Upper lobe of right lung (tissue), 1 donor: ENCODE measurements around the gene PPM1H. TPM values are rescaled to one million over a fixed set of nuclear protein-coding genes. Genes with fewer than 3 reads are reported as not detected.
A peak's percentile ranks its signal among the peaks of the same experiment; 100 is the strongest.

Experiments
- ATAC-seq: fragments of 200-7000 bp; cut with Tn5 transposase; one replicate; pipeline ENCODE4 v1.9.1; 2020; ENCODE audit warnings: mild to moderate bottlenecking, moderate library complexity
- DNase-seq: peaks from one replicate; pipeline ENCODE4 v3.0.0-alpha.2; 2020
- H3K27ac ChIP-seq: fragments of 200-600 bp; one replicate; pipeline ENCODE4 v1.8.0; 2022
- H3K27me3 ChIP-seq: fragments of 200-600 bp; one replicate; pipeline ENCODE4 v1.8.0; 2022; ENCODE audit warnings: mild to moderate bottlenecking
- H3K36me3 ChIP-seq: fragments of 200-600 bp; one replicate; pipeline ENCODE4 v1.8.0; 2022
- H3K4me1 ChIP-seq: fragments of 200-600 bp; one replicate; pipeline ENCODE4 v1.8.0; 2022
- H3K4me3 ChIP-seq: fragments of 200-600 bp; one replicate; pipeline ENCODE4 v1.8.0; 2022; ENCODE audit warnings: mild to moderate bottlenecking
- H3K9me3 ChIP-seq: fragments of 200-600 bp; one replicate; pipeline ENCODE4 v1.8.0; 2022
- intact Hi-C: fragments of 100-400 bp; cut with DNase I; formaldehyde crosslinking; loops from one replicate; pipeline ENCODE4 v1.11.0; 2022
- total RNA-seq: library from RNA; stranded (reverse); fragmentation: NEBNext Ultra II Directional; extraction: Animal tissue kit (Norgen Biotek cat#: 25700); gene quantifications from one replicate; pipeline ENCODE4 v1.2.1, GENCODE V29; 2021
- TF ChIP-seq, protein P1 (sequence below): fragments of 200-600 bp; IDR thresholded peaks from one replicate; pipeline ENCODE4 v1.8.0; 2022; ENCODE audit warnings: antibody characterized with exemption
- donor health status: DM: no; HTN: yes; CAD: no; lungs with severe emphysema.

PPM1H gene
- total RNA-seq, 1 donor from 2014 or later: 8.0 TPM

DNA sequence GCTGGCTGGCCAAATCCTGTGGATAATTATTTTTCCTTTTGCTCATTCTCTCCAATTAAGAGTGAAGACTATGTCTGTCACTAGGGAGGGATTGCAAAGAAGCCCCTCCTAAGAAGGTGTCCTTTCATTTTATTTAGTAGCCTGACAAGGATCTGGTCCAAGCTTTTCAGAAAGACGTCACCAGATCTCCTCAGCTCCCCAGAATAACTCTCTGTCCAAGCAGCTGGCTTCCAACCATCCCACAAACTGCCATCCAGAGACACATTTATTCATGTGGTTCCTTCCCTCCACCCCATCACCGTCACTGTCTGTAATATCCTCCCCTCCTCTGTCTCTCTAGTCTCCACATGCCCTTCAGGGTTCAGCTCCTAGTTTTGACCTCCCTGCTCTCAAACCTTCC, 69.9 kb downstream of the PPM1H start:
- DNase-seq (no peak), ATAC-seq (no peak)
- H3K27ac ChIP-seq: no peak overlapping the region
- H3K36me3 ChIP-seq: no peaks in the 10 kb centered on the region
- H3K27me3 ChIP-seq: no peaks in the 10 kb centered on the region
- H3K4me3 ChIP-seq: no peak overlapping the region
- no peaks in the 10 kb centered on the region for H3K9me3 ChIP-seq
- intact Hi-C loops: no loop called here
- H3K4me1 ChIP-seq: peaks cover 7% of the 10 kb centered on the region
- TF ChIP-seq, protein P1, sequence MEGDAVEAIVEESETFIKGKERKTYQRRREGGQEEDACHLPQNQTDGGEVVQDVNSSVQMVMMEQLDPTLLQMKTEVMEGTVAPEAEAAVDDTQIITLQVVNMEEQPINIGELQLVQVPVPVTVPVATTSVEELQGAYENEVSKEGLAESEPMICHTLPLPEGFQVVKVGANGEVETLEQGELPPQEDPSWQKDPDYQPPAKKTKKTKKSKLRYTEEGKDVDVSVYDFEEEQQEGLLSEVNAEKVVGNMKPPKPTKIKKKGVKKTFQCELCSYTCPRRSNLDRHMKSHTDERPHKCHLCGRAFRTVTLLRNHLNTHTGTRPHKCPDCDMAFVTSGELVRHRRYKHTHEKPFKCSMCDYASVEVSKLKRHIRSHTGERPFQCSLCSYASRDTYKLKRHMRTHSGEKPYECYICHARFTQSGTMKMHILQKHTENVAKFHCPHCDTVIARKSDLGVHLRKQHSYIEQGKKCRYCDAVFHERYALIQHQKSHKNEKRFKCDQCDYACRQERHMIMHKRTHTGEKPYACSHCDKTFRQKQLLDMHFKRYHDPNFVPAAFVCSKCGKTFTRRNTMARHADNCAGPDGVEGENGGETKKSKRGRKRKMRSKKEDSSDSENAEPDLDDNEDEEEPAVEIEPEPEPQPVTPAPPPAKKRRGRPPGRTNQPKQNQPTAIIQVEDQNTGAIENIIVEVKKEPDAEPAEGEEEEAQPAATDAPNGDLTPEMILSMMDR: no peak

DNA sequence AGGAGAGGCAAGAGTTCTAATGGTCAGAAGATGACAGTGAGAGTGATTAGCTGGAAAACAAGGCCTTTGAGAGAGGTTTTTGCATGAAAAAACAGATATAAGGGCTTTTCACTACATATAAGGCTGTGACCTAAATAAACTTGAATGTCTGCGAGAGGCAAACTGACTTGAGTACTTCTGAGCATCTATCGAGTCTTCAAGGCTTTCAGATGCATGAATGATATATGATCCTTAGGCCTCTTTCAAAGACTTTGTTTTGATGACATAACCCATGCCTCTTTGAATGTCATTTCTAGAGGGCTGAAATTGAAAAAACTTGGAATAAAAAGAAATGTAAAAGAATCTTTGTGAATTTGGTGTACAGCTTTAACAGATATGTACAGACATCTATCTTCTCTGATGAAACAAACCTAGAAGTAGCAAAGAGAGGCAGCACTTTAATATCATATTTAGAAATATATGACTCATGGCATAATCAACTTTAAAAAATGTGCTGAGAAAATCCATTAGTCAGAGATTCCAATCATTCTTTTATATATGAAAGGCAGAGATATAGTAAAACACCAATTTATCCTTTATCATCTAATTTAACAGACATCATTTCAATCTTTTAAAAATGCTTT, 72.6 kb downstream of the PPM1H start:
- TF ChIP-seq, protein P1: no peak
- no peak for ATAC-seq
- intact Hi-C loops: no loop called here
- no peak for DNase-seq
- H3K9me3 ChIP-seq: no peaks in the 10 kb centered on the region
- H3K27me3 ChIP-seq: no peaks in the 10 kb centered on the region
- no peaks in the 10 kb centered on the region for H3K36me3 ChIP-seq
- no peak overlapping the region for H3K27ac ChIP-seq
- H3K4me3 ChIP-seq: no peak overlapping the region
- peaks cover 7% of the 10 kb centered on the region for H3K4me1 ChIP-seq

DNA sequence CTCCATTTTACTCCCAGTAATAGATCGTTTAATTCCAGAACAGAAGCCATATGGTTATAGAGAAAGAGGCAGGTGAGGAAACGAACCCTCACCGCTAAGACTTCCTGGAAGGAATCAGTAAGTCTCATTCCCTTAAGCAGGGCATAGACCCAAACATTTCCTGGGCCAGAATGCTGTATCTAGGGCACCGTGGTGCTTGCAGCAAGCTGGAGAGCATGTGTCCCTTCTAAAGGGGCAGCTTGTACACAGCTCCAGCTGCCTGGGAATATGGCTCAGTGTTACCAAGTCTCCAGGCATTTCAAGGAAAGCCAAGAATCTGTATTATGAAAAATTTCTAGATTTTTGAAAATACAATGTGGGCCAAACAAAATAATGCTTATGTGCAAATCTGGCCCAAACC, 73.4 kb downstream of the PPM1H start:
- peaks cover 6% of the 10 kb centered on the region for H3K4me1 ChIP-seq
- no peaks in the 10 kb centered on the region for H3K9me3 ChIP-seq
- H3K4me3 ChIP-seq: no peak overlapping the region
- H3K36me3 ChIP-seq: no peaks in the 10 kb centered on the region
- H3K27ac ChIP-seq: no peak overlapping the region
- ATAC-seq (no peak), DNase-seq (no peak)
- H3K27me3 ChIP-seq: no peaks in the 10 kb centered on the region
- TF ChIP-seq, protein P1: no peak
- intact Hi-C loops: no loop called here

DNA sequence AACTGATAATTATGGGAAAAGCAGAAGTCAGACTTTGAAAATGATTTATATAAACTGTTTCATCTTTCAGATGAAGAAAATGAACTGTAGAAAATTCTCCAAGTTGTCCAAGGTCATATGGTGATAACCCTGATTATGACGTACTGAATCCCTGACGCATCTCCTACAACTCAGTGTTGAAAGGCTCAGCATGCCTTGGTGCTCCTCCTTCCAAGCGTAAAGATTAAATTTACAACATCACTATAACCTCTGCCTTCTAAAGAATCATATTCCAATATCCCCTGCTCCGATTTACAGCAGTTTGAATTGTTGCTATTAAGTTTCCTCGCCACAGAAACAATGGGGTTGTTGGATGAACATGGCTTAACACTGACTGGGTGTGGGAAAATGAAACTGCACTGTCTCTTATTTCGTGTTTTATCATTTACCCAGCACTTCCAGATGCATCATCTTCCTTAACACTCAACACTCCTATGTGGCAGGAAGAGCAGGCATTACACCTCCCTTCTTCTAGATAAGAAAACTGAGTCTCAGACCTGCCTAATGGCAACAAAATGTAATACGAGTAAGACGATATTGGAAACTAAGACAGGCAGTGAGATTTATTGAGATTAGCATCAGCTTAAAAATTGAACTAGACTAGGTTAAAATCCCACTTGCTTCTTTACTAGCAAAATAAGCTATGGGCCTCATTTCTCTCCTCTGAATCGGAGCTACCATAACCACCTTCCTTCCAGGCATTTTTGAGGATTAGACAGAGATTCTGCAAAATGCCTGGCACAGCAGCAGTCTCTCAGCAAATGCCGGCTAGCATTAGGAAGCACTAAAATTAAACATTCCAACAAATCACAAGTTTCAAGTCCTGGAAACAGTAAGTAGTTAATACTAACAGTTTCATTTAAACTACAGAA, 74.2 kb downstream of the PPM1H start:
- ATAC-seq: no peak
- Histone ChIP-seq H3K4me3 (peak overlapping the region; percentile 14), H3K27ac (no peak overlapping the region)

DNA sequence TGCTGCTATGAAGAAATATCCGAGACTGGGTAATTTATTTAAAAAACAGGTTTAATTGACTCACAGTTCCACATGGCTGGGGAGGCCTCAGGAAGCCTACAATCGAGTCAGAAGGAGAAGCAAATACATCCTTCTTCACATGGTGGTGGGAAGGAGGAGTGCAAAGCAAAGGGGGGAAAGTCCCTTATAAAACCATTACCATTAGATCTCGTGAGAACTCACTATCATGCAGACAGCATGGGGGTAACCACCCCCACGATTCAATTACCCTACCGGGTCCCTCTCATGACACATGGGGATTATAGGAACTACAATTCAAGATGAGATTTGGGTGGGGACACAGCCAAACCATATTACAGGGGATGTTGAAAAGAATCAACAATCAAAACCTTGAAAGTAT, 74.9 kb downstream of the PPM1H start:
- H3K36me3 ChIP-seq: no peaks in the 10 kb centered on the region
- no peaks in the 10 kb centered on the region for H3K9me3 ChIP-seq
- DNase-seq (no peak), ATAC-seq (no peak)
- TF ChIP-seq, protein P1: no peak
- intact Hi-C loops: no loop called here
- no peaks in the 10 kb centered on the region for H3K4me1 ChIP-seq
- H3K27ac ChIP-seq: no peak overlapping the region
- H3K27me3 ChIP-seq: no peaks in the 10 kb centered on the region
- no peak overlapping the region for H3K4me3 ChIP-seq

More for the DNA sequence above, 74.2 kb downstream of the PPM1H start:
- H3K36me3 ChIP-seq: no peaks in the 10 kb centered on the region
- intact Hi-C loops: no loop called here
- no peaks in the 10 kb centered on the region for H3K9me3 ChIP-seq
- H3K4me1 ChIP-seq: no peaks in the 10 kb centered on the region
- H3K27me3 ChIP-seq: no peaks in the 10 kb centered on the region
- TF ChIP-seq, protein P1: no peak
- DNase-seq: no peak
